Epithelial cell of proximal tubule (primary cell): ENCODE measurements around the gene ZMPSTE24. TPM values are rescaled to one million over a fixed set of nuclear protein-coding genes. Genes with fewer than 3 reads are reported as not detected.
"Not testable (repeated sequence)": the region's sequence is repeated elsewhere in the genome, so short reads cannot be mapped to it uniquely, and the experiment has no call there.

Experiments used
- DNase-seq: peaks from one replicate; pipeline ENCODE4 v3.0.0-alpha.2; 2011; ENCODE audit warnings: low read depth
- H3K4me3 ChIP-seq: 2 replicates; pipeline ENCODE4 v1.5.1; 2011; ENCODE audit warnings: low read depth, mild to moderate bottlenecking, low read length
- total RNA-seq: library from RNA; depleted of rRNA; stranded (reverse); fragments of >200 nt; gene quantifications from 2 replicates; pipeline ENCODE4 v1.2.3, GENCODE V29; 2015
- TF ChIP-seq, protein P1 (sequence below): conservative IDR thresholded peaks from 2 replicates; pipeline ENCODE4 v1.5.1; 2012; ENCODE audit warnings: low read depth, mild to moderate bottlenecking, low read length

The ZMPSTE24 gene
- total RNA-seq, 1 donor from 2014 or later, result 28.1 TPM

DNA sequence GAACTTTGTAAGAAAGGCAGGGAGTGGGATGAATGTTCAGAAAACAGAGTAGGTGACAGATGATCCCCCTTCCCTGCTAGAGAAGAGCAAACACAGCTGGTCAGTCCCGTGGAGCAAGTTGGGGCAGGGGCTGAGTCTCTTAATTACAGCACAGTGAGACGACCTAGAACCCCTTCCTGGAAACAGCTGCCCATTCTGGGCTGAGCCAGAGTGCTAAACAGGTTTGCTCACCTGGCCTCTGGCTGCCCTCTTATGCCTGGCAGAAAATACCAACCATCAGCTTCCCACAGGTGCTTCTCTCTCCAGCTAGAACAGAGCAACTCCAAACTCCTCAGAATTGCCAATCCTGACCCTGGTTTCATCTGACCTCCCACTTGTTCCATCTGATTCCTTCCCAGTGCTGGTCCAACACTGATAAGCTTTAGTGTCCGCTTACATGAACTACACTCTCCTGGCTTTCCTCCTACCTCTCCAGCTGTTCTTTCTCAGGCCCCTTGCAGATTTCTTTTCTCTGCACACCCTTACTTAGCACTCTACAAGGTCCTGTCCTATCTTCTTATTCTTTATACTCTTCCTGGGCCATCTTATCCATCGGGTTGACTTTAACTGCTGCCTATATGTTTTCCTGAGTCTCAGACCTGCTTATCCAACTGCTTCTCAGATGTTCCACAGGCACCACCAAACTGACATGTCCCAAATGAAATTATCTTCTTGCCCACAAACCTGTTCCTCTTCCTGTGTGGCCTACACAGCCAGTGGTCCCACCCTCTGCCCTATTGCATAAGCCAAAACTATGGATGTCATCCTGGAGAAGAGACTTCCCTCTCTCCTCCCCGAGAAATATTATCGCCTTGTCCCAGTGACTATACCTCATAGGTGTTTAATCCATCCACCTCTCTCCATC lies 81.6 kb downstream of the ZMPSTE24 start:
- TF ChIP-seq, protein P1, sequence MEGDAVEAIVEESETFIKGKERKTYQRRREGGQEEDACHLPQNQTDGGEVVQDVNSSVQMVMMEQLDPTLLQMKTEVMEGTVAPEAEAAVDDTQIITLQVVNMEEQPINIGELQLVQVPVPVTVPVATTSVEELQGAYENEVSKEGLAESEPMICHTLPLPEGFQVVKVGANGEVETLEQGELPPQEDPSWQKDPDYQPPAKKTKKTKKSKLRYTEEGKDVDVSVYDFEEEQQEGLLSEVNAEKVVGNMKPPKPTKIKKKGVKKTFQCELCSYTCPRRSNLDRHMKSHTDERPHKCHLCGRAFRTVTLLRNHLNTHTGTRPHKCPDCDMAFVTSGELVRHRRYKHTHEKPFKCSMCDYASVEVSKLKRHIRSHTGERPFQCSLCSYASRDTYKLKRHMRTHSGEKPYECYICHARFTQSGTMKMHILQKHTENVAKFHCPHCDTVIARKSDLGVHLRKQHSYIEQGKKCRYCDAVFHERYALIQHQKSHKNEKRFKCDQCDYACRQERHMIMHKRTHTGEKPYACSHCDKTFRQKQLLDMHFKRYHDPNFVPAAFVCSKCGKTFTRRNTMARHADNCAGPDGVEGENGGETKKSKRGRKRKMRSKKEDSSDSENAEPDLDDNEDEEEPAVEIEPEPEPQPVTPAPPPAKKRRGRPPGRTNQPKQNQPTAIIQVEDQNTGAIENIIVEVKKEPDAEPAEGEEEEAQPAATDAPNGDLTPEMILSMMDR, result no peak

DNA sequence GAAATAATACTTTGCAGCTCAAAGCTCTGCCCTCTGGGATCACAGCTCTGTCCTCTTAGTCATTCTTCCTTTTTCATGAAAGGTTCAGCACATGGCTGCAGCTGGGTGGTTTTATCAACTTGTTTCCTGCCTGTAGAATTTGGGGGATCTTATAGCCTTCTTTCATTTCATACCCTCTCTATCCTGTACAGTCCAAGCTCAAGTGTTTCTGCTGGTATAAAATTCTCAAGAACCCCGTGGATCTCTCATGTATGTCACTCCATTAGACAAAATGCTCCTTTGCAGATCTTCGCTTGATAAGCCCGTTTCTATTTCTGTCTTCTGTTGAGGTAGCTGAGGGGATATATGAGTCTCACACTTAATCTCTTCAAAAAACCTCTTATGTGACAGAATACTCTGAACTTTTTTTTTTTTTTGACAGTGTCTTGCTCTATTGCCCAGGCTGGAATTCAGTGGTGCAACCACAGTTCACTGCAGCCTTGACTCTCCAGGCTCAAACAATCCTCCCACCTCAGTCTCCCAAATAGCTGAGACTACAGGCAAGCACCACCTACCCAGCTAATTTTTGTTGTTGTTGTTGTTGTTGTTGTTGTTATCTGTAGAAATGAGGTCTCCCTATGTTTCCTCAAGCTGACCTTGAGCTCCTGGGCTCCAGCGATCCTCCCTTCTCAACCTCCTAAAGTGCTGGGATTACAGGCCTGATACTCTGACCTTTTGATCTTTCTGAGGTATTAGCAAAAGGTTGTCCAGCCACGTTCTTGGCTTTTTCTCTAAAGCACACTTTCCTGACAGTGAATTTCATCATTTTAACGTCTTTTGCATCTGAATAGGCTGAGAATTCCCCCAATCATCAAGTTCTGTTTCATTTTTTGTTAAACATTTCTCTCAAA lies 83.7 kb downstream of the ZMPSTE24 start:
- no peak overlapping the region for H3K4me3 ChIP-seq
- no peak for DNase-seq
- TF ChIP-seq, protein P1, result no peak

More for the DNA sequence above, 81.6 kb downstream of the ZMPSTE24 start:
- no peak for DNase-seq
- no peak overlapping the region for H3K4me3 ChIP-seq

DNA sequence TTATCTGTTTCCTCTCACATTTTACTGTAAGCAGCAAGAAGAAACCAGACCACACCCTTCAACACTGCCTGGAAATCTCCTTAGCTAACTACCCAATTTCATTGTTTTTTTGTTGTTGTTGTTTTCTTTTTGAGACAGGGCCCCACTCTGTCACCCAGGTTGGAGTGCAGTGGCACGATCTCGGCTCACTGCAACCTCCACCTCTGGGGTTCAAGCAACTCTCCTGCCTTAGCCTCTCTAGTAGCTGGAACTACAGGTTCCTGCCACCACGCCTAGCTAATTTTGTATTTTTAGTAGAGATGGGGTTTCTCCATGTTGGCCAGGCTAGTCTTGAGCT lies 84.3 kb downstream of the ZMPSTE24 start:
- not testable (repeated sequence) for H3K4me3 ChIP-seq

More for the DNA sequence above, 84.3 kb downstream of the ZMPSTE24 start:
- not testable (repeated sequence) for DNase-seq

Other genes starting within 250 kb of the ZMPSTE24 start
- gene CAP1, start 217.5 kb upstream of the ZMPSTE24 start, total RNA-seq, result 342 and 577 TPM in 2 replicates
- 29.6 and 70.8 TPM in 2 replicates for gene PPT1, start 161.0 kb upstream of the ZMPSTE24 start, total RNA-seq
- gene RLF, start 96.8 kb upstream of the ZMPSTE24 start, total RNA-seq, result 6.7 and 12.1 TPM in 2 replicates
- gene TMCO2, start 10.3 kb upstream of the ZMPSTE24 start, total RNA-seq, result not detected in 2 replicates
- gene COL9A2, start 59.0 kb downstream of the ZMPSTE24 start, total RNA-seq, result 4.6 and 6.7 TPM in 2 replicates
- 4.9 and 11.0 TPM in 2 replicates for gene SMAP2, start 115.5 kb downstream of the ZMPSTE24 start, total RNA-seq
- 2.6 and 4.1 TPM in 2 replicates for gene ZFP69B, start 192.2 kb downstream of the ZMPSTE24 start, total RNA-seq
- 0.58 and 2.6 TPM in 2 replicates for gene ZFP69, start 219.1 kb downstream of the ZMPSTE24 start, total RNA-seq